Measurements from ENCODE around the gene GPR32. TPM values are rescaled to one million over a fixed set of nuclear protein-coding genes. Genes with fewer than 3 reads are reported as not detected.

The GPR32 gene
- total RNA-seq, 1 donor from 2014 or later = not detected

GRCh38 chr19:50820549-50821247 lies 50.4 kb downstream of the GPR32 start:
- H3K4me1 Mint-ChIP-seq (ENCODE audit: low read depth) = peaks cover 32% of the 10 kb centered on the region
- intact Hi-C loops (cut with micrococcal nuclease) = no loop called here
- H3K27ac Mint-ChIP-seq = peak overlapping the region; percentile 58
- H3K27me3 Mint-ChIP-seq (ENCODE audit: low read depth) = peaks cover 31% of the 10 kb centered on the region
- DNase-seq (ENCODE audit: low spot score) = no peak
- H3K4me3 Mint-ChIP-seq (ENCODE audit: low read depth) = peak overlapping the region; percentile 61
- H3K36me3 Mint-ChIP-seq (ENCODE audit: low read depth) = no peaks in the 10 kb centered on the region
- peaks cover 10% of the 10 kb centered on the region for H3K9me3 Mint-ChIP-seq

GRCh38 chr19:50821248-50821612 lies 51.0 kb downstream of the GPR32 start:
- DNase-seq (ENCODE audit: low spot score) = no peak
- Mint-ChIP-seq H3K27me3 (ENCODE audit: low read depth) (peaks cover 34% of the 10 kb centered on the region), H3K9me3 (peaks cover 6% of the 10 kb centered on the region), H3K36me3 (ENCODE audit: low read depth) (no peaks in the 10 kb centered on the region), H3K4me3 (ENCODE audit: low read depth) (no peak overlapping the region), H3K4me1 (ENCODE audit: low read depth) (peaks cover 31% of the 10 kb centered on the region), H3K27ac (no peak overlapping the region)
- intact Hi-C loops (cut with micrococcal nuclease) = no loop called here

Other genes with a start within 250 kb of the GPR32 start
- gene LRRC4B, start 202.0 kb upstream of the GPR32 start, total RNA-seq = 0.18 TPM in 1 of 2 replicates, not detected in the other
- gene SYT3, start 130.6 kb upstream of the GPR32 start, total RNA-seq = 0.07 TPM in 1 of 2 replicates, not detected in the other
- gene C19orf81, start 121.0 kb upstream of the GPR32 start, total RNA-seq = 1.5 TPM in 1 of 2 replicates, not detected in the other
- gene SHANK1, start 50.7 kb upstream of the GPR32 start, total RNA-seq = not detected in 2 replicates
- gene CLEC11A, start 47.1 kb upstream of the GPR32 start, total RNA-seq = 1.2 and 1.7 TPM in 2 replicates
- gene ACP4, start 20.0 kb downstream of the GPR32 start, total RNA-seq = not detected in 2 replicates
- 3.0 and 3.5 TPM in 2 replicates for gene KLK1, start 53.3 kb downstream of the GPR32 start, total RNA-seq
- not detected in 2 replicates for gene KLK15, start 63.1 kb downstream of the GPR32 start, total RNA-seq
- gene KLK3, start 84.5 kb downstream of the GPR32 start, total RNA-seq = not detected in 2 replicates
- 0.44 TPM in 1 of 2 replicates, not detected in the other for gene KLK2, start 103.0 kb downstream of the GPR32 start, total RNA-seq
- not detected in 2 replicates for gene KLK4, start 140.9 kb downstream of the GPR32 start, total RNA-seq
- not detected in 2 replicates for gene KLK5, start 182.6 kb downstream of the GPR32 start, total RNA-seq
- gene KLK6, start 199.1 kb downstream of the GPR32 start, total RNA-seq = not detected in 2 replicates
- gene KLK7, start 213.5 kb downstream of the GPR32 start, total RNA-seq = not detected in 2 replicates
- gene KLK8, start 231.1 kb downstream of the GPR32 start, total RNA-seq = not detected in 2 replicates
- not detected in 2 replicates for gene KLK10, start 249.2 kb downstream of the GPR32 start, total RNA-seq